NCI-H748 (cell line): ENCODE measurements around the gene KRT33B.

Experiments
- DNase-seq: peaks from one replicate; lab custom pipeline; 2025; ENCODE audit not compliant: unreplicated experiment; lab: John Stamatoyannopoulos, UW

Gene KRT33B

DNA sequence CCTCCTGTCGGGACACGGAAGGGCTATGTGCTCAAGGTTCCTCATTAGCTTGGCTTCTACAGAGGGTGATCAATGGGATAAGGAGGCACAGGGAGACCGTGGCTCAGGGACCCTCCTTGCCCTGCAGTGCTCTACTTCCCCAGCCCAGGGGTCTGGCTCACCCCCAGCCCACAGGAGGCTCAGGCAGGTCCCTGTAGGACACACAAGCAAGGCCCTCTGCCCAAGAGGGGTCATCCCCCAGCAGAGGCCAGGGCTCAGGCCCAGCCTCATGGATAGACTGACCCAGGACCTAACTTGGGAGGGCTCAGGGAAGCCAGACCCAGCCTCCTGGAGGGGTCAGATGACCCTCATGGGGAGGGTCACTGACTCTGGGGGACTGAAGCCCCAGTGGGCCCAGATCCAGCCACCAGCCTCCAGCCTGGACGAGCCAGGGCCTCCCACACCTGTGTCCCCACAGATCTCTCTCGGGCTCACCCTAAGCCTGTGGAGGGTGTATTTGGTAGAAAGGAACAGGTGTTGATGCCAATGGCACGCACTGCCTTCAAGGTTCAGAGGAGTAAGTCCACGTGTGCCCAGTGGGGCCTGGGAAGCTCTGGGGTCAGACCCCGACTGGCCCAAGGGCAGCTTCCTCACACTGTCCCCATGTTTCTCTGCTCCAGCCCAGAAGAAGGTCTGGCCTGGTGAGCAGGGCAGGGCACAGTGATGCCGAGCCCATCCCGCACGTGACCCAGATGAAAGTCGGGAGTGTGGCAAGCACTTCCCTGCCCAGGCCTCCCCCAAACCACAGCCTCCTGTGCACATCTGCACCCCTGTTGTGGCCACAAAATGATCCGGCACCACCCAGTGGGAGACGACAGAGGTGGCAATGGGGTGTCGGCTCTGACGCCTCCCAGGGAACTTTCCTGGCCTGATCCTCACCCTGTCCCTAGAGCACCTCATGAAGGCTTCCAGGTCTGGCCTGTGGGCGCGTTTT is 43.2 kb downstream of the KRT33B start:
- DNase-seq = no peak

DNA sequence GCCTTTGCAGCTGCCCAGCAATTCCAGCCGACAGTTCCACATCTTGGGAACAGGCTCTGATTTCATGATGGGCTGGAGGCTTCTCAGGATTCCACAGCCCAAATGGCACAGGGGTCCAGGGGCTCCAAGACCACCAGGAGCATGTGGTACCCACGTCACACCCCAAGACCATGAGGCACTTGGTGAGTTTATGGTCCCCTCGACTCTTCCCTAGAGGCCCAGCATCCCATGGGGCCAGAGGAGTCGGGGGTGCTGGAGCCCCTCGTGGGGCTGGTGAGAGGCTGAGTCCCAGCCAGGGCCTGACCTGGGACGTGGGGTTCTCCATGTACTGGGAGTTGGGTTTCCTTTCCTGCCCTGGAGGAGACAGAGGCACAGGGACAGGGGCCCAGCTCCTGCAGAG is 44.0 kb downstream of the KRT33B start:
- no peak for DNase-seq

DNA sequence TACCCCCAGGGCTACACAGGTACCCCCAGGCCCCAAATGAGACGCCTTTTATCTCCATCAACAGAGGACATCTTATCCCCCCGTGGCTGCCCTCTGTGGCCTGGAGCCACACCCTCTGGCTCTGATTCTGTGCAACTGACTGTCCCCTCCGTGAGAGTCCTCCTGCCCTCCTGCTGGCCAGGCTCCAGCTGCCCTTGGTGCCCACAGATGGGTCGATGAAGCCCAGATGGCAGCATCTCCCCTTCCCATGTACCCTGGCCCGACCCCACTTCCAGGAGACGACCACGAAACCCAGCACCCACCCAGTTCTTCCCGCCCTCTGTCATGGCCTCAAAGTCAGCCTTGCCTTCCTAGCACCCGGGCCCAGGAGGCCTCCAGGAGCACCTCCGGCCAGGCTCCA is 44.5 kb downstream of the KRT33B start:
- DNase-seq = no peak

DNA sequence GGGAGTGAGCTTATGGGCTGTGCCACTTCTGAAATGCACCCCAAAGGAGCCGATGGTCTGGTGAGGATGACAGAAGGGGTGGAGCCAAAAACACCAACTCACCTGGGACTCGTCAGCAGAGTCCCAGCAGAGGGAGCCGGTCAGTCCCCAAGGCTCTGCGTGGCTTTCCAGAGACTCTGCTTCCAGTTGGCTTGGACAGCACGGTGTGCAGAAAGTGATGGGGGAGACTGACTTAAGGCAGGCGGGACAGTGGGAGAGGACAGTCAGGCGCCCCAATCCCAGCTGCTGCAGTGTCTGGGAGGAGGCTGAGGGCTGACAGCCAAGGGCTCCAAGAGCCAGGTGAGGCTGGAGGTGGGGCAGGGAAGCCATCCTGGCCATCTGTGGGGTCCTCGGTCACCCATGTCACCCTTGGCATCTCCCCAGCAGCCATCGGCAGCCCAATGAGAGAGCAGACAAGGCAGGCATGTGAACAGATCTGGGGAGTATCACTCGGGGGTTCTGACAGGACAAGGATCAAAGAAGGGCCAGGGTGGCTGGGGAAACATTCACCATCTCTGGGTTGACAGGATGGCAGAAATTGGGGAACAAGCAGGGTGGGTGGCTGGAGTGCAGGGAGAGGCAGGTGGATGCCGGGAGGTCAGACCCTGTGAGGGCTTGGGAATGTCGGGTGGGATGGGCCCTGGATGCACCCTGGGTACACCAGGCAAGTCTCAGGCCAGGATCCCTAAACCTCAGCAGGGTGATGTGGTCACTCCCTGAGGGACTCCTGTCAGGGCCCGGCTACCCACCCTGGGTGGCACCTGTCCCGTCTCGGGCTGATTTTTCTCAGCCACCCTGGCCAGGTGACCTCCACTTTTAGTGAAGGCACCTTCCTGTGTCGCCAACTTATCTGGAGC is 45.2 kb downstream of the KRT33B start:
- peak; percentile 62 for DNase-seq

DNA sequence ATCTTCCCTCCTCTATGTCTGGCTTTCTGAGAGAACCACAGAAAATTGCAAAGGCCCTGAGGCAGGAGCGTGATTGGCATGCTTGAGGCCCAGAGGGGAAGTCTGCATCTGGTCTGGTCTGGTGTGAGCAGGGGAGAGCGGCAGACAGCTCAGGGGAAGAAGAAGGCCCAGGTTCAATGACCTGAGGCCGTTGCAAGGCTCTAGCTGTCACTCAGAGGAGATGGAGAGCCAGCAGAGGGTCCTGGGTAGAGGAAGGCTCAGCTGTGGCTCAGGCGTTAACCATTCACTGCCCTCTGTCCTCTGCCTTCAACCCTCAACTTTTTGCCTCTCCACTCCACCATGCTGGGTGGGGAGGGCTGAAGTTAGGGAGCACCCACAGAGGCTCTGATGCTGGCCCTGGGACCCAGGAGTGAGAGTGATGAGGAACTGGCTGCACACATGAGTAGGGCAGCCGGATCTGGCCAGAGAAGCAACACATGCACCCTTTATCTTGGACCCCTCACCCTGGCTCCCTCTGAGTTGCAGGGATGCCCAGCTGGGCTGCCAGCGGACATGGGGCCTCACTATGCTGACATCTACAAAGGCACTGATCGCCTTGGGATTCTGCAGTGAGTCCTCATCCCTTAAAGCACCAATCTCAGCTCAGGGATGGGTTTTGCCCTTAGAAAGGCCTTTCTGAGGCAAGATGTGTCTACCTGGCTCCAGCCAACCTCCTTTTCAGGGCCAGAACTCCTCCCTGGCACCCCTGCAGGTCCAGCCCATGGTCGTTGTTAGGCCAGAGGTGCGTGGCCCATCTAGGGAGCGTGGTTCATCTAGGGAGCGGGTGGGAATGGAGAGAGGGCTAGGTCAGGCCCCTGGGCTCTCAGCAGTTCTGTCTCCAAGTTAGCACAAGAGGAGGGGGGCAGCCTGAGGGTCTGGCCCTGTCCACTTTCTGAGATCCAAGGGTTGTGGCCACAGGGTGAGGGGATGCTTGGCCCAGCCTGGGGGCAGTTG is 46.4 kb downstream of the KRT33B start:
- no peak for DNase-seq

DNA sequence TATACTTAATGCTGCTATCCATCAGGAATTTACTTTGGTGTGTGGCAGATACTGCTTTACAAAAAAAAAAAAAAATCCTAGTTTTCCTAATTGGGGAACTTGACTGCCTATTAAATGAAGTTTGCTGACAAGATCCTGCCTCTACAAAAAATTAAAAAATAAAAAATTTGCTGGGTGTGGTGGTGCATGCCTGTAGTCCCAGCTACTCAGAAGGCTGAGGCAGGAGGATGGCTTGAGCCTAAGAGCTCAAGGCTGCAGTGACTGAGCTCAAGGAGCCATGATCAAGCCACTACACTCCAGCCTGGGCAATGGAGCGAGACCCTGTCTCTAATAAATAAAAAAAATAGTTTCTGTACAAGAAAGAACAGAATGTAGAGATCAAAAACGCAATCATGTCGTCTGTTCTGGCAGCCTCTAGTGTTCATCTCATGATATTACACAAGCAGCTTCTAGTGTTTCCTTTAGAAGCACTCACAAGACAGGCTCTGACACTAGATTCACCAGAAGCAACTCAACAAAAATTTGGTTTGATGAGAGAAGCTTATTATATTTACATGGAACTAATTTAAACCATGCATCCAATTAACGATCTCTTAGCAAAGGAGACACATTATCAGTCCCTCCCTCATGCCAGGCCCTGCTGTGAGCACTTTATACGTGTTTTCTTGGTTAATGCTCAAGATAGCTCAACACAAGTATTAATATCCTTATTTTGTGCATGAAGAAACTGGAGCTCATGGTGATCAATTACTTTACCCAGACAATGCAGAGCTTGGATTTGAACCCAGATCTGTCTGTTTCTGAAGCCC is 47.3 kb downstream of the KRT33B start:
- peak; percentile 75 for DNase-seq

DNA sequence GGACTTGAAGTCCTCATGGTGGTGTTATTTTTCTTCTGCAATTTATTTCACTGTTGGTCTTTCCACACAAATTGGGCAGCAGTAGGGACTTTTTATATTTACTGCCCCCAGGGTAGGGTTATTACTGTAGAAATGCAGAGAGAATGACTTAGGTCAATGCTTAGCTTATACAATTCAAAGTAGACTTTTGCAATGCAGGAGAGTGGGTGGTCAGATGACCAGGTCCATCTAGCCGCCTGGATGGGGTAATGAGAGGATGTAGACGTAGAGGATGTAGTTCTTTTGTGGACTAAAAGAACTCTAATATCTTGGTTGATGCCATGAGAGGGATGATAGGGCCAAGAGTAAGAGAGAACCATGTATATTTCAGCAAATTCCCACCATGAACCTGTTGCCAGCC is 51.4 kb downstream of the KRT33B start:
- no peak for DNase-seq

DNA sequence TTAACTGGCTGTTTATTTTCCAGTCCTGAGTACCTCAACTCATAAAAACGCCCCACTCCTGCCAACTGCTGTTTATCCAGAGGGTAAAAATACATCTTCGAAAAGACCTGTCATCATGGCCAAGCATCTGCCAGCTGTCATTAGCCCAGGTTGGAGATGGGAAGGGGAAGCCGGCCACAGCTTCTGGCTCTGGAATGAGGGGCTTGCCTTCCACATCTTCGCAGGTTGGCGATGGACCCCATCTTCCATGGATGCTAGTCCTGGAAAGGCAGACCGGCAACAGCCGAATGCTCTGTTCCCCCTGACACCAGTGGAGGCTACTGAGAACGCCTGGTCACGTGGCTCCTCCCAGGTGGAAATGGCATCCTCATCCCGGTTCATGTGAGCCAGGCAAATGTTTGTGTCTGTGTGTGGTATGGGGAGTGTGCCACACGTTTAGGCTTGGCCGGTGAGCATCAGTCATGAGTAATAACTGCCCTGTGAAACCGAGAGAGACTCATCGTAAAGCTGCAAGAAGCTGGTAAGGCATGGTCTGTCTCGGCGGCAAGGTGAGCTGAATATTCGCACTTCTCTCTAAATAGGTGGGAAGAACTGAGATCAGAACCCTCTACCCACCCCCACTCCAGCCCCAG is 53.7 kb downstream of the KRT33B start:
- DNase-seq = peak; percentile 79

DNA sequence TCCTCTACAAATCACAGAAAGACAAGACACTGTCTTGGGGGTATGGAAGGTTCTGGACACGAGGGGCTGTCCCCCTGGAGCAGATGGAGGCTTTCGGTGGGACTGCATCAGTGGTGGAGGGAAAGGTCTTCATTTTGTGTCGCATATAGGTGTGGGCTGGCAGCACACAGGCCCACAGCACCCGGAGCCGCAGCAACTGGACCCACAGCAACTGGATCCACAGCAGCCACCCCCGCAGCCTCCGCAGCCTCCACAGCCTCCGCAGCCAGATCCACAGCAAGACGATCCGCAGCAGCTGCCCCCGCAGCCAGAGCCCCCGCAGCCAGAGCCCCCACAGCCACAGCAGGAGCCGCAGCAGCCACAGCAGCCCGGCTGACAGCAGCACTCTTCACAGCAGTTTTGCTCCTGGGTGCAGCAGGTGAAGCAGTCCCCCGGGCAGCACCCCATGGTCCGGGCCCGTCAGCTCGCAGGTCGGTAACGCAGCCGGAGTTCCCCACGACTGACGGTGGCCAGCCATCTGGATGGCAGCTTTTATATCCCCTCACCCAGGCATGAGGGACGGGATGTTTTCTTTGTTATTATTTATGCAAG is 54.3 kb downstream of the KRT33B start, which contains the start of gene KRTAP17-1:
Gene KRTAP17-1, minus strand, starts transcription at position 507 of the 591 bp plus-strand sequence. Its CDS starts 60 bp downstream, at position 447.
- DNase-seq = no peak
